Adrenal gland (tissue), 5 donors: ENCODE measurements around the gene AOC2.

Experiments used
- POLR2A ChIP-seq, 2 donors: fragments of 450-650 bp; IDR thresholded peaks; one replicate each; pipeline ENCODE4 v1.6.1; 2017; ENCODE audit warnings: antibody characterized with exemption in 2 of 2, mild to moderate bottlenecking in 2 of 2, moderate library complexity in 1 of 2
- TF ChIP-seq, protein P1 (sequence below), 6 experiments: fragments of 450-650 bp in 4 of 6; fragments of 200-600 bp in 2 of 6; sonication (generic) in 1 of 6; IDR thresholded peaks; 1 replicate in 5 of 6; 2 replicates in 1 of 6; pipeline versions ENCODE4 v1.5.1 to v1.8.0; 2016 to 2021; ENCODE audit warnings: antibody characterized with exemption in 6 of 6, mild to moderate bottlenecking in 2 of 6, moderate library complexity in 1 of 6
- donor health status: DM: no; HTN: no; CAD: no.

DNA sequence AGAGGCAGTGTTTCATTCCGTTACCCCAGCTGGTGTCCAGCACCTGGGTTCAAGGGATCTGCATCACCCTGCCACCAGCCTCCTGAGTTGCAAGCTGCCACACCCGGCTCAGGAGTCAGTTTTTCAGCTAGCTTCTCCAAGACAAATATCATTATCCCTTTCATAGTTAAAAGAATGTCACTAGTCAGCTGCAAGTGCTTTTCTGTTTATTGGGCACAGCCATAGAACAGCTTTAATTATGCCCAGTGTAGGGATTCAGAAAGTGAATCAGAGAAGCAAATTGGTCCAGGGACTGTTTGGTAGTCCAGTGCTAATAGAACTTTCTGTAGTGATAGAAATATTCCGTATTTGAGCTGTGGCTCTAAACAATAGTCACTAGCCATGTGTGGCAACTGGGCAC, 3.7 kb downstream of the AOC2 start:
- TF ChIP-seq, protein P1, sequence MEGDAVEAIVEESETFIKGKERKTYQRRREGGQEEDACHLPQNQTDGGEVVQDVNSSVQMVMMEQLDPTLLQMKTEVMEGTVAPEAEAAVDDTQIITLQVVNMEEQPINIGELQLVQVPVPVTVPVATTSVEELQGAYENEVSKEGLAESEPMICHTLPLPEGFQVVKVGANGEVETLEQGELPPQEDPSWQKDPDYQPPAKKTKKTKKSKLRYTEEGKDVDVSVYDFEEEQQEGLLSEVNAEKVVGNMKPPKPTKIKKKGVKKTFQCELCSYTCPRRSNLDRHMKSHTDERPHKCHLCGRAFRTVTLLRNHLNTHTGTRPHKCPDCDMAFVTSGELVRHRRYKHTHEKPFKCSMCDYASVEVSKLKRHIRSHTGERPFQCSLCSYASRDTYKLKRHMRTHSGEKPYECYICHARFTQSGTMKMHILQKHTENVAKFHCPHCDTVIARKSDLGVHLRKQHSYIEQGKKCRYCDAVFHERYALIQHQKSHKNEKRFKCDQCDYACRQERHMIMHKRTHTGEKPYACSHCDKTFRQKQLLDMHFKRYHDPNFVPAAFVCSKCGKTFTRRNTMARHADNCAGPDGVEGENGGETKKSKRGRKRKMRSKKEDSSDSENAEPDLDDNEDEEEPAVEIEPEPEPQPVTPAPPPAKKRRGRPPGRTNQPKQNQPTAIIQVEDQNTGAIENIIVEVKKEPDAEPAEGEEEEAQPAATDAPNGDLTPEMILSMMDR (IDR thresholded peaks at IDR 0.05), result no peak
- no peak for TF ChIP-seq POLR2A (IDR thresholded peaks at IDR 0.05)
